Activated CD8-positive, alpha-beta memory T cell treated with anti-CD3 and anti-CD28 coated beads, Interleukin-2, amount 50 U/mL, for 1 hour (primary cell): Measurements from ENCODE around the gene HLA-A.

Source experiments
- DNase-seq: peaks from one replicate; pipeline ENCODE4 v3.0.0-alpha.2; 2020; ENCODE audit errors: extremely low read depth

Gene HLA-A

GRCh38 chr6:29986179-29986781 lies 43.9 kb downstream of the HLA-A start:
- no peak for DNase-seq

DNA sequence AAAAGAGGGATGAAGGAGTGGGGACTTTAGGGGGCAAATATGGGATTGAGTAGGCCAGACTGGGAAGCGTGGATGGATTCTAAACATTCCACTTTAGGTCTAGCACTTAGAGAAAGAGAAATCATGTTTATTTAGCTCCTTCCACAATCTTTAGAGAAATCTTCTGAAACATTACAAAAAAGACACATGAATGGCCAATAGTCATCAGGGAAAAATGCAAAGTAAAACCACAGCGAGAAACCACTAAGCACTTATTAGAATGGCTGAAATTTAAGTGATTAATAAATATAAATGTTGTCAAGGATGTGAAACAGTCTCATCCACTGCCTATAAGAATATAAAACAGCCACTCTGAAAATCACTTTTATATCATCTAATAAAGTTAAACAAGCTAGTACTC lies 46.9 kb downstream of the HLA-A start:
- DNase-seq: no peak

- no peak for DNase-seq
Observed at GRCh38 chr6:29990931-29991330, 48.6 kb downstream of the HLA-A start.

GRCh38 chr6:29992807-29993206 lies 50.5 kb downstream of the HLA-A start:
- DNase-seq: no peak

DNA sequence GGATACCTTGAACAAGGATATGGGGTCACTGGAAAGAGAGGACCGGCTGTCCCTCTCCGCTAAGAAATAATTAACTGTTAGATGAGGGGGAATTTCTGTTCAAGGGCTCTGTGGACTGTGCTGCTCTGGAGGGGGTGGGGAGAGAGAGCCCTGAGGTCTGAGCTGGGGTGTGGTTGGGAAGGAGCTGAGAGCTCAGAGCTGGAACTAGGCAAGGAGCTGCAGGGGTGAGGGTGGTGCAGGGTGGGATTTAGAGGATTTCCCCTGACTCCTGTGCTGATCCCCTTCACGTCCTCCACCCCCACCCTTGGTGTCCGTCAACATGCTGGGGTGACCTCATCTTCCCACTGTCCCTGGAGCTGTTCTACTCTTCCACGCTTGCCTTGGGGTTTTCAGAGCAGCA lies 52.5 kb downstream of the HLA-A start:
- DNase-seq: no peak

DNA sequence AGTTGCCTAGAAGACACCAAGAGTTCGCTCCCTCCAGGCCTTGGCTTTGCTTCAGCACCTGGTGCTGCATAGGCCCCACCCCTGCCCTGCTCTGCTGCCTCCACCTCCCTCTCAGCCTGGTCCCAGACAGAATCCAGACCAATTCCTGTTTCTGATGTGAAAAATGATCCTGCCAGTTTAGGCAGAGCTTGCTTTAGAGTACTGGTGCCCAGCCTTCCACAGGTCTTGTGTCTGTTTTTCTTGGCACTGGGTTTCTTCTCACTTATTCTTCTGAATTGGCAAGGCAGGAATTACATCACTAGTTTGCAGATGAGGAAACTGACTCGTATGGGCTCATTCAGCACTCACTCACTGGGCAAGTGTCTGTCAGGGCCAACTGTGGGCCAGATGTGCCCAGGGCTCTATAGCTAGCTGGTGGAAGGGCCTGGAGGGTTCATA lies 53.0 kb downstream of the HLA-A start:
- no peak for DNase-seq
